ENCODE results near the gene RNF166. TPM values are rescaled to one million over a fixed set of nuclear protein-coding genes. Genes with fewer than 3 reads are reported as not detected.

The RNF166 gene
- total and polyA plus RNA-seq, 2 donors (not counting 3 experiments of a cell fraction or from before 2014, with no cell fraction given), result 27.6 to 38.8 TPM

DNA sequence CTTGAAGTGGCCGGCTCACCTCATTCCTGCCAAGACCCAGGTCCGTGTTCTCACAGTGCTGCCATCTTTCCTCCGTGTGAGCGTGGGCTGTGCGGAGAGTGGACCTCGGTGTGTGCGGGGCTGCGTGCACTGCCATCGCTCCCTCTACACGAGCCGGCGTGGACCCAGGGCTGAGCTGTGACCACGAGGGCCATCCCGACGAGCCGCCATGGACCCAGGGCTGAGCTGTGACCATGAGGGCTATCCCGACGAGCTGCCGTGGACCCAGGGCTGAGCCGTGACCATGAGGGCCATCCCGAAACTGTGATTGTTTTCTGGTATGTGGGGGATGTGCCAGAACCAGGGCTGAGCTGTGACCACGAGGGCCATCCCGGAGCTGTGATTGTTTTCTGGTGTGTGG is 34.4 kb downstream of the RNF166 start:
- no peak overlapping the region for H3K4me2 ChIP-seq (ENCODE audit: insufficient read depth, low read length)
- dilution Hi-C loops (cut with MboI; ENCODE audit: extremely low pct_ligation_motif_present, low sequenced_read_pairs), result no loop called here
- TF ChIP-seq MYC (IDR thresholded peaks at IDR 0.05; ENCODE audit: low read depth, low read length) (no peak), POLR2A (IDR thresholded peaks at IDR 0.05; ENCODE audit: low read depth, low read length) (no peak), FOS (IDR thresholded peaks at IDR 0.05; ENCODE audit: borderline replicate concordance, insufficient read depth, low read length) (no peak), EZH2 (IDR thresholded peaks at IDR 0.05; ENCODE audit: borderline replicate concordance, low read depth, low read length, severe bottlenecking) (no peak), GATA2 (IDR thresholded peaks at IDR 0.05; ENCODE audit: insufficient read depth, insufficient read length, low read depth, low read length) (no peak), POLR2AphosphoS5 (IDR thresholded peaks at IDR 0.05; ENCODE audit: insufficient read depth, low read depth, low read length) (no peak), JUN (IDR thresholded peaks at IDR 0.05; ENCODE audit: borderline replicate concordance, insufficient read depth, insufficient read length, low read depth) (no peak)
- TF ChIP-seq, protein P1, sequence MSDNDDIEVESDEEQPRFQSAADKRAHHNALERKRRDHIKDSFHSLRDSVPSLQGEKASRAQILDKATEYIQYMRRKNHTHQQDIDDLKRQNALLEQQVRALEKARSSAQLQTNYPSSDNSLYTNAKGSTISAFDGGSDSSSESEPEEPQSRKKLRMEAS (IDR thresholded peaks at IDR 0.05; ENCODE audit: insufficient read depth, insufficient read length), result no peak
- TF ChIP-seq, protein P2, sequence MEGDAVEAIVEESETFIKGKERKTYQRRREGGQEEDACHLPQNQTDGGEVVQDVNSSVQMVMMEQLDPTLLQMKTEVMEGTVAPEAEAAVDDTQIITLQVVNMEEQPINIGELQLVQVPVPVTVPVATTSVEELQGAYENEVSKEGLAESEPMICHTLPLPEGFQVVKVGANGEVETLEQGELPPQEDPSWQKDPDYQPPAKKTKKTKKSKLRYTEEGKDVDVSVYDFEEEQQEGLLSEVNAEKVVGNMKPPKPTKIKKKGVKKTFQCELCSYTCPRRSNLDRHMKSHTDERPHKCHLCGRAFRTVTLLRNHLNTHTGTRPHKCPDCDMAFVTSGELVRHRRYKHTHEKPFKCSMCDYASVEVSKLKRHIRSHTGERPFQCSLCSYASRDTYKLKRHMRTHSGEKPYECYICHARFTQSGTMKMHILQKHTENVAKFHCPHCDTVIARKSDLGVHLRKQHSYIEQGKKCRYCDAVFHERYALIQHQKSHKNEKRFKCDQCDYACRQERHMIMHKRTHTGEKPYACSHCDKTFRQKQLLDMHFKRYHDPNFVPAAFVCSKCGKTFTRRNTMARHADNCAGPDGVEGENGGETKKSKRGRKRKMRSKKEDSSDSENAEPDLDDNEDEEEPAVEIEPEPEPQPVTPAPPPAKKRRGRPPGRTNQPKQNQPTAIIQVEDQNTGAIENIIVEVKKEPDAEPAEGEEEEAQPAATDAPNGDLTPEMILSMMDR (IDR thresholded peaks at IDR 0.05; ENCODE audit: extremely low read depth in 1 of 2, insufficient read depth in 1 of 2, low read depth in 1 of 2, low read length in 2 of 2), result no peak
- intact Hi-C loops (cut with micrococcal nuclease), result no loop called here
- no peak overlapping the region for H3K27ac ChIP-seq (ENCODE audit: insufficient read depth, low read depth, low read length)
- H3K9me3 ChIP-seq (replicated peaks; ENCODE audit: control insufficient read depth, insufficient read depth, low read length), result no peaks in the 10 kb centered on the region
- ChIA-PET CTCF (interaction anchor here (1.6 kb wide), 1 partner anchor 15 kb away, joined by 3 read pairs; no protein-coding TSS in a partner anchor), POLR2A (no interaction called here)
- H3K4me1 ChIP-seq (ENCODE audit: control insufficient read depth, extremely low read depth, insufficient read depth, low read length), result no peaks in the 10 kb centered on the region
- no peak for FAIRE-seq
- H3K79me2 ChIP-seq (ENCODE audit: control insufficient read depth, insufficient read depth, low read length), result no peaks in the 10 kb centered on the region
- BruUV-seq (replicated peaks), result no TSS peak
- no peak overlapping the region for H3K4me3 ChIP-seq (replicated peaks in 1 of 3; ENCODE audit: insufficient read depth in 1 of 3, low read depth in 1 of 3, low read length in 3 of 3)
- H2AFZ ChIP-seq (ENCODE audit: low read depth, low read length), result no peak overlapping the region
- H3K27me3 ChIP-seq (ENCODE audit: control insufficient read depth in 2 of 2, insufficient read depth in 2 of 2, low read length in 2 of 2), result no peaks in the 10 kb centered on the region
- no peaks in the 10 kb centered on the region for H3K9me1 ChIP-seq (replicated peaks; ENCODE audit: control insufficient read depth, extremely low read depth, insufficient read depth, low read length)
- H4K20me1 ChIP-seq (replicated peaks; ENCODE audit: control insufficient read depth, extremely low read depth, insufficient read depth, low read length), result no peaks in the 10 kb centered on the region
- peaks cover 0 to 2% of the 10 kb centered on the region in 2 experiments for H3K36me3 ChIP-seq (ENCODE audit: control insufficient read depth in 2 of 2, extremely low read depth in 1 of 2, insufficient read depth in 2 of 2, low read length in 2 of 2)
- H3K9ac ChIP-seq (replicated peaks; ENCODE audit: extremely low read depth, insufficient read depth, low read length), result no peak overlapping the region
- no peak for DNase-seq (ENCODE audit: low read depth, low spot score)

Measured in endothelial cell of umbilical vein (primary cell).